Measurements from ENCODE around the gene SMG6. TPM values are rescaled to one million over a fixed set of nuclear protein-coding genes. Genes with fewer than 3 reads are reported as not detected.

SMG6 gene
- total RNA-seq, 4 donors from 2014 or later: 13.3 to 74.9 (median 41.6) TPM

GRCh38 chr17:2151358-2152033 is 152.1 kb downstream of the SMG6 start:
- DNase-seq: no peak
- intact Hi-C loops (cut with DNase I; ENCODE audit: low total_unique reads): no loop called here
- Histone ChIP-seq H3K9me3 (no peaks in the 10 kb centered on the region), H3K36me3 (no peaks in the 10 kb centered on the region), H3K27me3 (no peaks in the 10 kb centered on the region), H3K4me1 (no peaks in the 10 kb centered on the region), H3K27ac (peak overlapping the region in 1 of 2 donors; percentile 8), H3K4me3 (no peak overlapping the region)
- no peak for TF ChIP-seq POLR2A (IDR thresholded peaks at IDR 0.05)
- TF ChIP-seq, protein P1, sequence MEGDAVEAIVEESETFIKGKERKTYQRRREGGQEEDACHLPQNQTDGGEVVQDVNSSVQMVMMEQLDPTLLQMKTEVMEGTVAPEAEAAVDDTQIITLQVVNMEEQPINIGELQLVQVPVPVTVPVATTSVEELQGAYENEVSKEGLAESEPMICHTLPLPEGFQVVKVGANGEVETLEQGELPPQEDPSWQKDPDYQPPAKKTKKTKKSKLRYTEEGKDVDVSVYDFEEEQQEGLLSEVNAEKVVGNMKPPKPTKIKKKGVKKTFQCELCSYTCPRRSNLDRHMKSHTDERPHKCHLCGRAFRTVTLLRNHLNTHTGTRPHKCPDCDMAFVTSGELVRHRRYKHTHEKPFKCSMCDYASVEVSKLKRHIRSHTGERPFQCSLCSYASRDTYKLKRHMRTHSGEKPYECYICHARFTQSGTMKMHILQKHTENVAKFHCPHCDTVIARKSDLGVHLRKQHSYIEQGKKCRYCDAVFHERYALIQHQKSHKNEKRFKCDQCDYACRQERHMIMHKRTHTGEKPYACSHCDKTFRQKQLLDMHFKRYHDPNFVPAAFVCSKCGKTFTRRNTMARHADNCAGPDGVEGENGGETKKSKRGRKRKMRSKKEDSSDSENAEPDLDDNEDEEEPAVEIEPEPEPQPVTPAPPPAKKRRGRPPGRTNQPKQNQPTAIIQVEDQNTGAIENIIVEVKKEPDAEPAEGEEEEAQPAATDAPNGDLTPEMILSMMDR (IDR thresholded peaks at IDR 0.05): no peak

DNA sequence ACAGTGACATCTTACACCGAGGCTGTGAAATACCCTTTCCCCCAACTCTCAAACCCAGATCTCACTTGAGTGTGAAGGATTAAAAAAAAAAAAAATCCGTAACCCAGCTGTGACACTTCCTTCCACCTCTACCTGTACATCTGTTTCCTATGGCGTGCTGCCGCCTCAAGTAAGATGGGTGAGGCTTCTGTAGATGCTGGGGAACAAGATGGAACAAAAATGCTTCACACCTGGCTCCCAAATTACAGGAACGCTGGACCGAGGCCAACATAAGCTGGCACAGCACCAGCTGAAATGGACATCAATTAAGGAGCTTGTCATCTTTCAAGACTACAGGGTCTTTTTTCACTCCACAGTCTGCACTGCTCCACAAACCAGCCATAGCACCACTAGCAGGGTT is 152.8 kb downstream of the SMG6 start:
- Histone ChIP-seq H3K9me3 (no peaks in the 10 kb centered on the region), H3K27me3 (no peaks in the 10 kb centered on the region), H3K4me1 (no peaks in the 10 kb centered on the region), H3K4me3 (no peak overlapping the region), H3K27ac (no peak overlapping the region), H3K36me3 (no peaks in the 10 kb centered on the region)
- no peak for TF ChIP-seq POLR2A (IDR thresholded peaks at IDR 0.05)
- TF ChIP-seq, protein P1 (IDR thresholded peaks at IDR 0.05): no peak
- intact Hi-C loops (cut with DNase I; ENCODE audit: low total_unique reads): no loop called here
- no peak for DNase-seq

DNA sequence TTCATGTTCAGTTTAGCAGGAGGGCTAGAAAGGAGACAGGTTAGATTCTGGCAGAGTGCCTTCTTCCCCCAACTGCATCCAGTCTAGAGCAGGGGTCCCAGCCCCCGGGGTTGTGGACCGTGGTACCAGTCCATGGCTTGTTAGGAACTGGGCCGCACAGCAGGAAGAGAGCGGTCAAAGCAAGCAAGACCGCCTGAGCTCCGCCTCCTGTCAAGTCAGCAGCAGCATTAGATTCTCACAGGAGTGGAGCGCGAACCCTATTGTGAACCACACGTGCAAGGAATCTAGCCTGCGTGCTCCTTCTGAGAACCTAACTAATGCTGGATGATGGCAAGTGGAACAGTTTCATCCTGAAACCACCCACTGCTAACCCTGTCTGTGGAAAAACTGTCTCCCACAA is 153.7 kb downstream of the SMG6 start:
- H3K27me3 ChIP-seq: no peaks in the 10 kb centered on the region
- no peak overlapping the region for H3K27ac ChIP-seq
- H3K4me1 ChIP-seq: no peaks in the 10 kb centered on the region
- no peaks in the 10 kb centered on the region for H3K9me3 ChIP-seq
- no peak for DNase-seq
- TF ChIP-seq, protein P1 (IDR thresholded peaks at IDR 0.05): no peak
- TF ChIP-seq POLR2A (IDR thresholded peaks at IDR 0.05): no peak
- no peaks in the 10 kb centered on the region for H3K36me3 ChIP-seq
- no peak overlapping the region for H3K4me3 ChIP-seq
- intact Hi-C loops (cut with DNase I; ENCODE audit: low total_unique reads): no loop called here

DNA sequence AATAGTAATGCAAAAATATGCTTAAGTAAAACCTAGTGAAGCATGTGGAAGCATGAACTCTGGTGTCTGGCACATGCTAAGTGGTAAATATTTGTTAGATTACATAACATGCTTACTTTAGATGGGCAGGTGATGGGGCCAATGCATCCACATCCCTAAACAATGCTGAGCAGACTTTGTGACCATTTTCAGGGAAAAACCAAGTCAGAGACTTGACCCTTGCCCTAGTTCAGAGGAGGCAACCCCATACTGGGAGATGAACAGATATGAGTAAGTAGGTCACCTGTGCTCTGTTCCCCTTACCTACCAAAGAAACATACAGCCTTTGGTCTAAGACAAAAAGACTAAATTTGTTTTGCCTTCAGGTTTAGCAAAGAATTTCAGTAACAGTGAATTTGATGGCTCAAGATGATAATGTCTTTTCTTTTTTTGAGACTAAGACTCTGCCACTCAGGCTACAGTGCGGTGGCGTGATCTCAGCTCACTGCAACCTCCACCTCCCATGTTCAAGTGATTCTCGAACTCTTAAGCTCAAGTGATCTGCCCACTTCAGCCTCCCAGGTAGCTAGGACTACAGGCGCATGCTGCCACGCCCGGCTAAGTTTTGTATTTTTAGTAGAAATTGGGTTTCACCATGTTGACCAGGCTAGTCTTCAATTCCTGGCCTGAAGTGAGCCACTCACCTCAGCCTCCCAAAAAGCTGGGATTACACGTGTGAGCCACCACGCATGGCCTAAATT is 157.3 kb downstream of the SMG6 start:
- intact Hi-C loops (cut with DNase I; ENCODE audit: low total_unique reads): no loop called here
- Histone ChIP-seq H3K4me1 (no peaks in the 10 kb centered on the region), H3K27me3 (no peaks in the 10 kb centered on the region), H3K27ac (no peak overlapping the region), H3K36me3 (no peaks in the 10 kb centered on the region), H3K4me3 (no peak overlapping the region), H3K9me3 (no peaks in the 10 kb centered on the region)
- TF ChIP-seq POLR2A (IDR thresholded peaks at IDR 0.05): no peak
- TF ChIP-seq, protein P1 (IDR thresholded peaks at IDR 0.05): no peak
- no peak for DNase-seq

- intact Hi-C loops (cut with DNase I; ENCODE audit: low total_unique reads): no loop called here
- Histone ChIP-seq H3K27me3 (no peaks in the 10 kb centered on the region), H3K9me3 (no peaks in the 10 kb centered on the region), H3K27ac (peak overlapping the region; percentile 10 to 12), H3K4me3 (no peak overlapping the region), H3K4me1 (no peaks in the 10 kb centered on the region), H3K36me3 (no peaks in the 10 kb centered on the region)
- no peak for DNase-seq
- TF ChIP-seq, protein P1 (IDR thresholded peaks at IDR 0.05): no peak
- TF ChIP-seq POLR2A (IDR thresholded peaks at IDR 0.05): no peak
Measured at GRCh38 chr17:2144701-2145100, 158.9 kb downstream of the SMG6 start.

All from uterus (tissue), 4 donors.